Gastrocnemius medialis (tissue), 4 donors: ENCODE results near the gene CPNE5.

ENCODE experiments used
- CTCF ChIP-seq, 5 experiments: fragments of 450-650 bp in 3 of 5; fragments of 200-600 bp in 2 of 5; sonication (generic) in 2 of 5; IDR thresholded peaks in 4 of 5; conservative IDR thresholded peaks in 1 of 5; 1 replicate in 4 of 5; 2 replicates in 1 of 5; pipeline ENCODE4 v1.5.1; 2016 to 2019; ENCODE audit warnings: antibody characterized with exemption in 5 of 5, mild to moderate bottlenecking in 3 of 5, moderate library complexity in 3 of 5
- POLR2A ChIP-seq, 2 donors: fragments of 450-650 bp; IDR thresholded peaks; one replicate each; pipeline ENCODE4 v1.6.1; 2017; ENCODE audit warnings: antibody characterized with exemption in 2 of 2, mild to moderate bottlenecking in 2 of 2, moderate library complexity in 2 of 2

GRCh38 chr6:36712816-36713215 is 126.4 kb downstream of the CPNE5 start:
- TF ChIP-seq CTCF (IDR thresholded peaks at IDR 0.05 in 4 of 5, conservative IDR thresholded peaks at IDR 0.05 in 1 of 5): no peak
- no peak for TF ChIP-seq POLR2A (IDR thresholded peaks at IDR 0.05)
